ENCODE measurements around the gene H2BW1. TPM values are rescaled to one million over a fixed set of nuclear protein-coding genes. Genes with fewer than 3 reads are reported as not detected.
"Not testable (repeated sequence)": the region's sequence is repeated elsewhere in the genome, so short reads cannot be mapped to it uniquely, and the experiment has no call there.

The H2BW1 gene
- total RNA-seq, 1 experiment from 2014 or later: not detected

- POLR2A ChIA-PET (ENCODE audit: low non-redundant PET): no interaction called here
These were observed 4.6 kb upstream of the H2BW1 start for GRCh38 chrX:104018126-104018525.

GRCh38 chrX:104015576-104015975 is 2.1 kb upstream of the H2BW1 start:
- H3K36me3 ChIP-seq (ENCODE audit: insufficient read depth, low read length, poor library complexity, severe bottlenecking); H3K27ac ChIP-seq (ENCODE audit: low read depth, low read length, poor library complexity, severe bottlenecking); H3K9me3 ChIP-seq (ENCODE audit: low read depth, low read length, poor library complexity, severe bottlenecking); intact Hi-C loops (cut with micrococcal nuclease; ENCODE audit: unreplicated experiment); H3K27me3 ChIP-seq (replicated peaks; ENCODE audit: insufficient read depth, low read depth, low read length, poor library complexity); BruUV-seq (replicated peaks); CTCF ChIA-PET; H3K4me3 ChIP-seq (ENCODE audit: low read depth, low read length, poor library complexity, severe bottlenecking); DNase-seq (ENCODE audit: low spot score); POLR2A ChIA-PET (ENCODE audit: low non-redundant PET); H3K4me1 ChIP-seq (ENCODE audit: insufficient read depth, low read length, poor library complexity, severe bottlenecking): not testable (repeated sequence)

More at GRCh38 chrX:104018126-104018525, 4.6 kb upstream of the H2BW1 start:
- TF ChIP-seq EZH2 (IDR thresholded peaks at IDR 0.05; ENCODE audit: borderline replicate concordance, low read depth, low read length, poor library complexity, severe bottlenecking): no peak
- TF ChIP-seq, protein P1, sequence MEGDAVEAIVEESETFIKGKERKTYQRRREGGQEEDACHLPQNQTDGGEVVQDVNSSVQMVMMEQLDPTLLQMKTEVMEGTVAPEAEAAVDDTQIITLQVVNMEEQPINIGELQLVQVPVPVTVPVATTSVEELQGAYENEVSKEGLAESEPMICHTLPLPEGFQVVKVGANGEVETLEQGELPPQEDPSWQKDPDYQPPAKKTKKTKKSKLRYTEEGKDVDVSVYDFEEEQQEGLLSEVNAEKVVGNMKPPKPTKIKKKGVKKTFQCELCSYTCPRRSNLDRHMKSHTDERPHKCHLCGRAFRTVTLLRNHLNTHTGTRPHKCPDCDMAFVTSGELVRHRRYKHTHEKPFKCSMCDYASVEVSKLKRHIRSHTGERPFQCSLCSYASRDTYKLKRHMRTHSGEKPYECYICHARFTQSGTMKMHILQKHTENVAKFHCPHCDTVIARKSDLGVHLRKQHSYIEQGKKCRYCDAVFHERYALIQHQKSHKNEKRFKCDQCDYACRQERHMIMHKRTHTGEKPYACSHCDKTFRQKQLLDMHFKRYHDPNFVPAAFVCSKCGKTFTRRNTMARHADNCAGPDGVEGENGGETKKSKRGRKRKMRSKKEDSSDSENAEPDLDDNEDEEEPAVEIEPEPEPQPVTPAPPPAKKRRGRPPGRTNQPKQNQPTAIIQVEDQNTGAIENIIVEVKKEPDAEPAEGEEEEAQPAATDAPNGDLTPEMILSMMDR (conservative IDR thresholded peaks at IDR 0.05; ENCODE audit: low read depth, low read length): no peak
- BruUV-seq (replicated peaks): no TSS peak
- Histone ChIP-seq H3K27me3 (replicated peaks; ENCODE audit: insufficient read depth, low read depth, low read length, poor library complexity) (no peaks in the 10 kb centered on the region), H3K27ac (ENCODE audit: low read depth, low read length, poor library complexity, severe bottlenecking) (no peak overlapping the region), H3K36me3 (ENCODE audit: insufficient read depth, low read length, poor library complexity, severe bottlenecking) (no peaks in the 10 kb centered on the region), H3K4me1 (ENCODE audit: insufficient read depth, low read length, poor library complexity, severe bottlenecking) (no peaks in the 10 kb centered on the region), H3K9me3 (ENCODE audit: low read depth, low read length, poor library complexity, severe bottlenecking) (no peaks in the 10 kb centered on the region), H3K4me3 (ENCODE audit: low read depth, low read length, poor library complexity, severe bottlenecking) (no peak overlapping the region)
- intact Hi-C loops (cut with micrococcal nuclease; ENCODE audit: unreplicated experiment): no loop called here
- no peak for DNase-seq (ENCODE audit: low spot score)
- CTCF ChIA-PET: no interaction called here

DNA sequence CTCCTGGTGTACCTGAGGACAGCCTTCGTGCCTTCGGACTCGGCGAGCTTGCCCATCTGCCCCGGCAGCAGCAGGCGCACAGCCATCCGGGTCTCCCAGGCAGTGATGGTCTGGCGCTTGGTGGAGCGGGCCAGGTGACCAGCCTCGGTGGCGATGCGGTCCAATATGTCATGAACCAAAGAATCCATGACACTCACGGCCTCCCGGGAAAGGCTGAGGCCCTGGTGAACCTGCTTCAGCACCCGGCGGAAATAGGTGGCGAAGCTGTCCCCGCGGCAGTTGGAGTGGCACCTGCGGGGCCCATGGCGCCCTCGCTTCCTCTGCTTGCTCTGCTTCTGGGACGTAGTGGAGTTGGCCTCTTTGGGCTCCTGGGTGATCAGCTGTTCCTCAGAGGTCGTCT is 350 bp downstream of the H2BW1 start:
- TF ChIP-seq EZH2 (IDR thresholded peaks at IDR 0.05; ENCODE audit: borderline replicate concordance, low read depth, low read length, poor library complexity, severe bottlenecking): no peak
- TF ChIP-seq, protein P1 (conservative IDR thresholded peaks at IDR 0.05; ENCODE audit: low read depth, low read length): no peak
- intact Hi-C loops (cut with micrococcal nuclease; ENCODE audit: unreplicated experiment): loop anchor here (5.0 kb wide), 1 partner anchor 166 kb away; no protein-coding TSS in a partner anchor
- no peaks in the 10 kb centered on the region for H3K4me1 ChIP-seq (ENCODE audit: insufficient read depth, low read length, poor library complexity, severe bottlenecking)
- no peaks in the 10 kb centered on the region for H3K9me3 ChIP-seq (ENCODE audit: low read depth, low read length, poor library complexity, severe bottlenecking)
- ChIA-PET CTCF (no interaction called here), POLR2A (ENCODE audit: low non-redundant PET) (no interaction called here)
- no TSS peak for BruUV-seq (replicated peaks)
- no peak for DNase-seq (ENCODE audit: low spot score)
- no peak overlapping the region for H3K27ac ChIP-seq (ENCODE audit: low read depth, low read length, poor library complexity, severe bottlenecking)
- H3K27me3 ChIP-seq (replicated peaks; ENCODE audit: insufficient read depth, low read depth, low read length, poor library complexity): no peaks in the 10 kb centered on the region
- H3K4me3 ChIP-seq (ENCODE audit: low read depth, low read length, poor library complexity, severe bottlenecking): no peak overlapping the region
- no peaks in the 10 kb centered on the region for H3K36me3 ChIP-seq (ENCODE audit: insufficient read depth, low read length, poor library complexity, severe bottlenecking)

GRCh38 chrX:104008831-104009230 is 4.7 kb downstream of the H2BW1 start:
- Histone ChIP-seq H3K9me3 (ENCODE audit: low read depth, low read length, poor library complexity, severe bottlenecking) (no peaks in the 10 kb centered on the region), H3K36me3 (ENCODE audit: insufficient read depth, low read length, poor library complexity, severe bottlenecking) (no peaks in the 10 kb centered on the region), H3K4me3 (ENCODE audit: low read depth, low read length, poor library complexity, severe bottlenecking) (no peak overlapping the region), H3K27me3 (replicated peaks; ENCODE audit: insufficient read depth, low read depth, low read length, poor library complexity) (no peaks in the 10 kb centered on the region), H3K27ac (ENCODE audit: low read depth, low read length, poor library complexity, severe bottlenecking) (no peak overlapping the region), H3K4me1 (ENCODE audit: insufficient read depth, low read length, poor library complexity, severe bottlenecking) (no peaks in the 10 kb centered on the region)
- POLR2A ChIA-PET (ENCODE audit: low non-redundant PET): no interaction called here
- intact Hi-C loops (cut with micrococcal nuclease; ENCODE audit: unreplicated experiment): no loop called here
- CTCF ChIA-PET: no interaction called here
- no TSS peak for BruUV-seq (replicated peaks)
- DNase-seq (ENCODE audit: low spot score): no peak
- TF ChIP-seq, protein P1 (conservative IDR thresholded peaks at IDR 0.05; ENCODE audit: low read depth, low read length): no peak
- TF ChIP-seq EZH2 (IDR thresholded peaks at IDR 0.05; ENCODE audit: borderline replicate concordance, low read depth, low read length, poor library complexity, severe bottlenecking): no peak

All from A673 (cell line).